HG02610 (cell line): Measurements from ENCODE around the gene AP2S1.
A peak's percentile ranks its signal among the peaks of the same experiment; 100 is the strongest.
"Not testable (repeated sequence)": the region's sequence is repeated elsewhere in the genome, so short reads cannot be mapped to it uniquely, and the experiment has no call there.

Experiments used
- ATAC-seq: cut with Tn5 transposase; IDR thresholded peaks from one replicate; pipeline ENCODE4 v1.9.1; 2021; ENCODE audit warnings: mild to moderate bottlenecking, moderate library complexity; ENCODE audit not compliant: unreplicated experiment

AP2S1 gene

GRCh38 chr19:46868025-46868802 is 17.6 kb upstream of the AP2S1 start:
- no peak for ATAC-seq

- ATAC-seq, result no peak
Measured at GRCh38 chr19:46867170-46867569, 16.5 kb upstream of the AP2S1 start.

GRCh38 chr19:46866407-46867136 is 15.9 kb upstream of the AP2S1 start:
- no peak for ATAC-seq

- no peak for ATAC-seq
Measured at GRCh38 chr19:46863818-46864629, 13.4 kb upstream of the AP2S1 start.

GRCh38 chr19:46862974-46863632 is 12.5 kb upstream of the AP2S1 start:
- ATAC-seq, result no peak

GRCh38 chr19:46862503-46862834 is 11.8 kb upstream of the AP2S1 start:
- ATAC-seq, result no peak

- ATAC-seq, result no peak
Measured at GRCh38 chr19:46861691-46862502, 11.3 kb upstream of the AP2S1 start.

GRCh38 chr19:46860846-46861690 is 10.4 kb upstream of the AP2S1 start, which contains the start of gene ARHGAP35:
Gene ARHGAP35, plus strand, starts transcription at chr19:46860997. Its CDS starts 57,679 bp downstream, at chr19:46918676.
- ATAC-seq, result peak; percentile 1

- peak; percentile 57 for ATAC-seq
Measured at GRCh38 chr19:46860125-46860845, 9.6 kb upstream of the AP2S1 start.

- ATAC-seq, result no peak
Measured at GRCh38 chr19:46859637-46860124, 9.0 kb upstream of the AP2S1 start.

- peak; percentile 58 for ATAC-seq
Measured at GRCh38 chr19:46856062-46857022, 5.7 kb upstream of the AP2S1 start.

- not testable (repeated sequence) for ATAC-seq
Measured at GRCh38 chr19:46854698-46855097, 4.1 kb upstream of the AP2S1 start.

- ATAC-seq, result no peak
Measured at GRCh38 chr19:46852830-46853229, 2.2 kb upstream of the AP2S1 start.

GRCh38 chr19:46849610-46850009 is 1.0 kb downstream of the AP2S1 start:
- ATAC-seq, result no peak

- no peak for ATAC-seq
Measured at GRCh38 chr19:46848389-46848788, 2.3 kb downstream of the AP2S1 start.

- no peak for ATAC-seq
Measured at GRCh38 chr19:46847528-46847927, 3.1 kb downstream of the AP2S1 start.

- ATAC-seq, result no peak
Measured at GRCh38 chr19:46845959-46846459, 4.6 kb downstream of the AP2S1 start.
